ENCODE data around the gene SORCS3. TPM values are rescaled to one million over a fixed set of nuclear protein-coding genes. Genes with fewer than 3 reads are reported as not detected.

SORCS3 gene
- total RNA-seq, 1 donor from 2014 or later = 4.2 TPM

DNA sequence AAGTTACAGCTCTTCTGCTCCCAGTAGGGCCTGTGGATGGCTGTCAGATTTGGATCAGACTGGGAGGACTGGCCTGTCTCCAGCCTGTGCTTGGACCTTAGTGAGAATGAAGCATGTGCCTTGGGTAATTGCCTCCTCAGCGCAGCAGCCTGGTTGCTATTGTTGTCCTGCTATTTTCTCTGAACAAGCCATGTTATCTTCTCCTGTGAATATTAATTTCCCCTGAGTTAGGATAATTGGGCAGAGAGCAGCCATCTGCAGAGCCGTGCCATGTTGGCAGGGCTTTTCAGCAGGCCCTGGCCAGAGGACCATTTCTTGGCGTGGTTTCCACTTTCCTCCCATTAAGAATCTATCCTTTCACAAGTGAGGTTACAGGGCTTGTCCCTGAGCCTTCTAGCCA lies 497.3 kb downstream of the SORCS3 start:
- Mint-ChIP-seq H3K9me3 (peaks cover 5% of the 10 kb centered on the region), H3K4me3 (no peak overlapping the region), H3K27me3 (no peaks in the 10 kb centered on the region), H3K4me1 (ENCODE audit: unreplicated experiment) (peaks cover 9% of the 10 kb centered on the region), H3K36me3 (no peaks in the 10 kb centered on the region), H3K27ac (no peak overlapping the region)
- no peak for DNase-seq (ENCODE audit: extremely low spot score, unreplicated experiment)
- TF ChIP-seq, protein P1, sequence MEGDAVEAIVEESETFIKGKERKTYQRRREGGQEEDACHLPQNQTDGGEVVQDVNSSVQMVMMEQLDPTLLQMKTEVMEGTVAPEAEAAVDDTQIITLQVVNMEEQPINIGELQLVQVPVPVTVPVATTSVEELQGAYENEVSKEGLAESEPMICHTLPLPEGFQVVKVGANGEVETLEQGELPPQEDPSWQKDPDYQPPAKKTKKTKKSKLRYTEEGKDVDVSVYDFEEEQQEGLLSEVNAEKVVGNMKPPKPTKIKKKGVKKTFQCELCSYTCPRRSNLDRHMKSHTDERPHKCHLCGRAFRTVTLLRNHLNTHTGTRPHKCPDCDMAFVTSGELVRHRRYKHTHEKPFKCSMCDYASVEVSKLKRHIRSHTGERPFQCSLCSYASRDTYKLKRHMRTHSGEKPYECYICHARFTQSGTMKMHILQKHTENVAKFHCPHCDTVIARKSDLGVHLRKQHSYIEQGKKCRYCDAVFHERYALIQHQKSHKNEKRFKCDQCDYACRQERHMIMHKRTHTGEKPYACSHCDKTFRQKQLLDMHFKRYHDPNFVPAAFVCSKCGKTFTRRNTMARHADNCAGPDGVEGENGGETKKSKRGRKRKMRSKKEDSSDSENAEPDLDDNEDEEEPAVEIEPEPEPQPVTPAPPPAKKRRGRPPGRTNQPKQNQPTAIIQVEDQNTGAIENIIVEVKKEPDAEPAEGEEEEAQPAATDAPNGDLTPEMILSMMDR (conservative IDR thresholded peaks at IDR 0.05) = no peak

DNA sequence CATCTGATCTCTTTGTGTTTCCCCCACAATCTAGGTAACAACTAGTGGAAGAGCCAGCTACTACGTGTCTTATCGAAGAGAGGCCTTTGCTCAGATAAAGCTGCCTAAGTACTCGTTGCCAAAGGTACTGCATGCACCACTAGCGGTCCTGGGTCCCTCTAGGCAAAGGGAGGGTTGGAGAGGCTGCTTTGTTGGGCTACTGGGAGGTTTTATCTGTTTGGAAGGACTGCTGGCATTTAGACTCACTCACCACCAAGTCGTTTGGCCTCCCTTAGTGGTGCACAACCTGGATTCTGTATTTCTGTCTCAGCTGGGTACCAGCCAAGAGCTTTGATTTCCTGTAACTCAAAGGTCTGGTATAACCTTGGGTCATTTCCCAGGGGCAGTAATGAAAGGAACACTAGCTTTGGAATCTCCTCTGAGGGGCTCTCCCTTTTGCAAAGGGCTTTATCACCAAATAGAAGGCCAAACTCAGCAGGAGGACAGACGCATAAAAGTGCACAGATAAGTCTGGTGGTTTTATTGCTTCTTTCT lies 498.3 kb downstream of the SORCS3 start:
- H3K27me3 Mint-ChIP-seq = no peaks in the 10 kb centered on the region
- H3K4me1 Mint-ChIP-seq (ENCODE audit: unreplicated experiment) = peaks cover 9% of the 10 kb centered on the region
- DNase-seq (ENCODE audit: extremely low spot score, unreplicated experiment) = no peak
- H3K4me3 Mint-ChIP-seq = no peak overlapping the region
- H3K9me3 Mint-ChIP-seq = peaks cover 5% of the 10 kb centered on the region
- TF ChIP-seq, protein P1 (conservative IDR thresholded peaks at IDR 0.05) = no peak
- H3K36me3 Mint-ChIP-seq = no peaks in the 10 kb centered on the region
- H3K27ac Mint-ChIP-seq = no peak overlapping the region

DNA sequence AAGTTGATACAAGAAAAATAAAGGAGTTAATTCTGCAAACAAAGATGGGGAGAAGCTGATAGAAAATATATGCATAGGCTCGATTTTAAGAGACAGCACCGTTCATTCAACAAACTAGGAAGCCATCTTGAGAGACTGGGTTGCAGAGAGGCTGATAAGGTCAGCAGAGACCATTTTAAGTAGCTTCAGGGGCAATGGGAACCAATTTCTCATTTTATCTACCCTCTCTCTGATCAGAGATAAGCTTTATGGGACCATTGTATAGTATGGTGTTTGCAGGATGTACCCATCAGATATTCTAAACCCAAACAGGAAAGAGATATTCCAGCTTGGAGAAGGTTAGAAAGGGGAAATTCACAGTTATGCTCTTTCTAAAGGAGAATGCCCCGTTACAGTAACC lies 499.5 kb downstream of the SORCS3 start:
- no peaks in the 10 kb centered on the region for H3K27me3 Mint-ChIP-seq
- H3K9me3 Mint-ChIP-seq = peaks cover 3% of the 10 kb centered on the region
- DNase-seq (ENCODE audit: extremely low spot score, unreplicated experiment) = no peak
- H3K4me3 Mint-ChIP-seq = no peak overlapping the region
- H3K4me1 Mint-ChIP-seq (ENCODE audit: unreplicated experiment) = peaks cover 9% of the 10 kb centered on the region
- no peaks in the 10 kb centered on the region for H3K36me3 Mint-ChIP-seq
- no peak overlapping the region for H3K27ac Mint-ChIP-seq
- TF ChIP-seq, protein P1 (conservative IDR thresholded peaks at IDR 0.05) = no peak

DNA sequence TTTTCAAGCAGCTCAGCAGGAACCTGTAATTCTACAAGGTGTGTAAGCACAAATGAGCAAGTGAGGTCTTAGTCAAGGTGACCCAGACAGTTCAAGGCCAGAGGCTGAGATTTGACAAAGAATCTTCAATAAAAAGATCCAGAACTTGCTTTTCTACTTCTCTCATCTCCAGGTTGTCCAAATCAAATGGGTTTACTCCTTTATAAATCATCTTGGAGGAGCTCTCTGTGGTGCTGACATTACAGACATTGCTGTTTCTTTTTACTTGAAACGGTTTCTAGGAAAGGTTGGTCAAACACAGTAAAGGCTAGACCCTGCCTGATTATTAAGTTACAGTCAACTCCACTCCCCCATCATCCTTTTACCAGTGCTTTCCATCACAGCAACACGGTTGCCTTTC lies 504.6 kb downstream of the SORCS3 start:
- H3K9me3 Mint-ChIP-seq = no peaks in the 10 kb centered on the region
- no peaks in the 10 kb centered on the region for H3K27me3 Mint-ChIP-seq
- no peak overlapping the region for H3K4me3 Mint-ChIP-seq
- peaks cover 6% of the 10 kb centered on the region for H3K4me1 Mint-ChIP-seq (ENCODE audit: unreplicated experiment)
- DNase-seq (ENCODE audit: extremely low spot score, unreplicated experiment) = no peak
- no peak overlapping the region for H3K27ac Mint-ChIP-seq
- no peaks in the 10 kb centered on the region for H3K36me3 Mint-ChIP-seq
- TF ChIP-seq, protein P1 (conservative IDR thresholded peaks at IDR 0.05) = no peak

DNA sequence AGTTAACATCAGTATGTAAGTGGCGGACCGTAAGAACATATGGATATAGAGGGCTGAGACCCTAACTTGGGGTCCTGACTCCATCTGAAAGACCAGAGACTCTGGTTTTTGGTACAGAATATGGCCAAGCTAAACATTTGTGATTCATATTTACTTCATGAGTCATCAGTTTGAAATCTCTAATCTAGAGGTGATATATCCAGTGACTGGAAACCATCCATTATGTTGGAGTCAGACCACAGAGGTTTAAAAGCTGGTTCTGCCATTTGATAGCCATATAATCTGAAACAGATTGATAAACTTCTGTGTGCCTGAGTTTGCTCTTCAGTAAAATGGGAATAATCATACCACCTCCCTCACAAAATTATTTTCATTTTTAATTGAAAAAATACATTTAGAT lies 505.3 kb downstream of the SORCS3 start:
- Mint-ChIP-seq H3K4me1 (ENCODE audit: unreplicated experiment) (peaks cover 6% of the 10 kb centered on the region), H3K27ac (no peak overlapping the region), H3K9me3 (no peaks in the 10 kb centered on the region), H3K27me3 (no peaks in the 10 kb centered on the region), H3K36me3 (no peaks in the 10 kb centered on the region), H3K4me3 (no peak overlapping the region)
- no peak for DNase-seq (ENCODE audit: extremely low spot score, unreplicated experiment)
- TF ChIP-seq, protein P1 (conservative IDR thresholded peaks at IDR 0.05) = no peak

DNA sequence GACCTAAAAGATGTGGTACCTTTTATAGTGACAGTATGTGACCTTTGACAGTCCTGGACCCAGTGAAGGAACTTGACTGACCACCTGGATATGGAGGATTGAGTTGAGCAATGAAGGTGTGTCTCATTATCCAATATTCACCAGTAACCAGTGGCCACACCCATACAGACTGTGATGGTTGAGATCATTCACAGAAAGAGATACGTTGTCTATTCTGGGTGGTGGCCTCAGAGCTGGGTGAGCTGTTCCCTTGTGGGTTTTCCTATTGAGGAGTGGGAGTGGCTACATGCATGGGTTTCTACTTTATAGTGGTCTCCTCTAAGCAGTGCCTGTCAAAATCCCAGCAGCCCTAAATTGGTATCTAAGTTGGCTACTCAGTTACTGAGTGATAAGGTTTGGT lies 507.4 kb downstream of the SORCS3 start:
- DNase-seq (ENCODE audit: extremely low spot score, unreplicated experiment) = no peak
- H3K4me1 Mint-ChIP-seq (ENCODE audit: unreplicated experiment) = no peaks in the 10 kb centered on the region
- no peaks in the 10 kb centered on the region for H3K36me3 Mint-ChIP-seq
- H3K4me3 Mint-ChIP-seq = no peak overlapping the region
- no peak overlapping the region for H3K27ac Mint-ChIP-seq
- H3K27me3 Mint-ChIP-seq = no peaks in the 10 kb centered on the region
- H3K9me3 Mint-ChIP-seq = no peaks in the 10 kb centered on the region
- TF ChIP-seq, protein P1 (conservative IDR thresholded peaks at IDR 0.05) = no peak
